EH (cell line): ENCODE results near the gene MATN4.

Experiments used
- DNase-seq: peaks from one replicate; pipeline ENCODE4 v3.0.0-alpha.2; 2015; ENCODE audit warnings: low read depth

MATN4 gene

DNA sequence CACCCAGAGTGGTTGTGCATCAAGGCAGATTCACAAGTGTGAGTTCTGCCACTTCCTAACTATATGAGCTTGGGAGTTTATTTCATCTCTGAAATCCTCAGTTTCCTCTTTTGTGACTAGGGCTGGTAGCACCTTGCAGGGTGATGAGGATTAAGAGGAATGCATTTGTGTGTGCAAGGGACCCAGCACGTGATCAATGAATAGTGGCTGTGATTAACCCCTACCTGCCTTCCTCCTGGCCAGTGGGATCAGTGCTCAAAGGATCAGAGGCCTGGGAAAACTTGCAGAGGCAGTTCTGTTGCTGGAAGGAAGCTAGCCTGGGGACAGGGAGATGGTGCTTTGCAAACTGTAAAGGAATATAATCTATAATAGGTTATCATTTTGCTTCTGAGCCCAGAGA lies 32.9 kb upstream of the MATN4 start:
- no peak for DNase-seq

DNA sequence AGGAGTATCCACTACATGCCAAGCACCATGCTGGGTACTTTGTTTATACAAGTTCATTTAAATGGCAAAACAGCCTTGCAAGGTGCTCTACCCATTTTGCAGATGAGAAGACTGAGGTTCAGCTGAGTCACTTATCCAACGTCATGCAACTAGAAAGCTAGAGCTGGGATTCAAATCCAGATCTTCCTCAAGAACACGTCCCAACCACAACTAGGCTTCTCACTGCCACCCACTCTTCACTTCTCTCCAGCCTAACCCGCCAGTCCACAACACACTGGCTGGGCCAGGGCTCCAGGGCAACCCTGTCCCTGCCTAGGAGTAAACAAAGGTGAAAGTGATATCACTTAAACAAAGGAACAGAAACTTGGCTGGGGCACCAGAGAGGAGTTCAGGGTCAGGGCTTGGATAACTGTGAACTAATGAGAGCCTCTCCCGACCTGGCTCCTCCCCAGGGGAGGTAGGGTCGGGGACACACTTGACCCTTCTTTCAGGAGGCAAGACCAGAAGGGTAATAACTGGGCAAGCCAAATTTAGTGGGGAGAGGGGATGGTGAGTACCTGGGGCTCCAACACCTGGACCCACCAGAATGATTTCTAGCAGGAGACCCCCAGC lies 32.2 kb upstream of the MATN4 start:
- DNase-seq = no peak

DNA sequence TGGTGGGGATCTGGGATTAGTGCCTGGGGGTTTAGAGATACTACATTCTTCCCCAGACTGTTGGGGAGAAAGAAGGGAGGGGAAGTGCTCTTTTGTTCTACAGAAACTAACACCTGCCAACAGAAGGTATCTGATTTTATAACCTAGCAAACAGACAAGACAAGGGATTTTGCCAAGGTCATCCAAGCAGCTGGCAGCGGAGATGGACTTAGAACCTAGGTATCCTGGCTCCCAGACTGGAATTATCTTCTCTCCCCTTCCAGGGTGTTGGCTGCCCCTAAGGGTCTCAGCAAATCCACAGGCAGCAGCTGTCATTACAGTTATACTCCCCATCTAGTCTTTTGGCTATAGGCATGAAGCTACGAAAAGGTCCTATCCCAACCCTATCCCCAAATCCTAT lies 31.7 kb upstream of the MATN4 start:
- no peak for DNase-seq

DNA sequence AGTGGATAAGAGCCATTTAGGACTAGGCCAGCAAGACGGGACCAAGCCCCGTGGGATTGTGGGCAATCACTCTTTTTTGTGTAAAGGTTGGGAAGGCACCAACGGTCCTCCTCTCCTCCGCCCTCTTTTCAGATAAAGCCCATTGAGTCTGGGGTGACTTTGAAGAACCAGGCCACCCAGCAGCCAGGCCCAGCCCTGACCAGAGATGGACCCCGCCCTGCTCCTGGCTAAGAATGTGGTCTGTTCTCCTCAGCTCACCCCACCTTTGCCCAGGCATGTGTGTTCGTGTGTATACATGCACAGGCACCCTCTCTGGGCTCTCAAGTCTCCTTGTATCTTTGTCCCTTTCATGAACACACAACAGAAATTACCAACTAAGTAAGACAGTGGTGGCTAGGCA lies 31.0 kb upstream of the MATN4 start:
- DNase-seq = no peak

DNA sequence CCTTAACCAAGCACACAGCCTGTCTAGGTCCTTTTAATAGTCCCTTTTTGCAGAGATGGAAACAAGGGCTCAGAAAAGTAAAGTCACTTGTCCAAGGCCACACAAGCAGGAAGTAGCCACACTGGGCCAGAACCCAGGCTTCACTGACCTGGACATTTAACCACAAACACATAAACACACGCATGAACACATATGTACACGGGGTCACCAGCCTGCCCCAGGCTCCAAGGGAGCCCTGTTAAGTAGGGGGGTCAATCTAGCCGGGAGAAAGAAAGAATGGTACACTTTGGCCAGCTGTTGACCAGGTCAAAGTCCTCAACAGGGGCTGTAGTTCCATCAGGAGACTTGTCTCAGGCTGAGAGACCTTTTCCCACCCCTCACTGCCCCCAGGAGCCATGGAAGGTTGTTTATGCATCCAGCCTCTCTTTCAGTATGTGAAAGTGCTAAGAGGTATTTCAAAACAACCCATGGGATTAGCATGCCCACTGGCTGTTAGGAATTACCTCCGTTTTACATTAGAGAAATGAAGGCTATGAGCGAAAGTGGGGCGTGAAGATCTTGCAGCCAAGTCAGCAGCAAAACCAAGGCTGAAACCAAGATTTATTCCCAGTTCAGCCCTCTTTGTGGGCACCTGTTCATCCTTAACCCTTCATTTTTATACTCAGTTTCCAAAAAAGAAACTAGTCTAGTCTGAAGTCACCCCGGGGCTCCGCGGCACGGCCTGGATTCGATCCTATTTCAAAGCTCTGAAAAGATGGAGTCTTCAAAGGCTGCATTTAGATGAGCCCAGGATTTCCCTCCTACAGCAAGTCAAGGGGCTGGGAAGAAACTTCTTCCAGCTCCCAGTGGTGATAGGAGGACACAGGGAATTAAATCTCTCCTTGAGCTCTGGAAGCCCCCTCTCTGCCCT lies 30.3 kb upstream of the MATN4 start:
- DNase-seq = no peak

DNA sequence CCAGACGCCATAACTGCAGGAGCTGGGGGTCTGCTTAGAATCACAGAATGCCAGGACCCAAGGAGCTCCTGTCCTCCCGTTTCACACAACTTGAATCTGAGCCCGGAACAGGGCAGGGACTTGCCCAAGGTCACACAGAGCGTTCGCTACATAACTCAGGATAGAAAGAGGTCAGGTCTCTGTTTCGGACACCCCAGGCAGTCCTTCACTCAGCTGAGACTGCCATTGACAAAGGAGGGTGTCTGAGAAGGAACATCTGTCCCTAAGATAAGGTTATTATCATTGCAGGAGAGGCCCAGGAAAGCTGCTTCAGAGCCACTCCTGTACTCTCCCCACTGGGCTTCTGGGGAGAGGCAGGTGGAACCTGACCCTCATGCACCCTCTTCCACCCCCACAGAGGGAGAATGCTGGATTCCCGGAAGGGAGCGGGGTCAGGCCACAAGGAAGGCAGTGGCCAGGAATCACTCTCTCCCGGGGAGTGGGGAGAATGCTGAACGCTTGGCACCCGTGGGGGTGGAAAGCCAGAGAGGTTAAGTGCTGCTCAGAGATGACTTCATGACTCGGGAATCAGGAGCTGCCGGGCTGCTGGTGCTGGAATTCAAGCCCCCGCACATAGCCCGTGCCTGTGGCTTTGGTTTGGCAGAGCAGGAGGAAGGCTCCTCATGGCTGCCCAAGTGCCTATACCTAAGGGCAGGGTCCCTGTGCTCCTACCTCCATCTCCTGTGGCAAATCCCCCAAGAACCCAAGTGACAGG lies 29.4 kb upstream of the MATN4 start:
- DNase-seq = peak; percentile 98

DNA sequence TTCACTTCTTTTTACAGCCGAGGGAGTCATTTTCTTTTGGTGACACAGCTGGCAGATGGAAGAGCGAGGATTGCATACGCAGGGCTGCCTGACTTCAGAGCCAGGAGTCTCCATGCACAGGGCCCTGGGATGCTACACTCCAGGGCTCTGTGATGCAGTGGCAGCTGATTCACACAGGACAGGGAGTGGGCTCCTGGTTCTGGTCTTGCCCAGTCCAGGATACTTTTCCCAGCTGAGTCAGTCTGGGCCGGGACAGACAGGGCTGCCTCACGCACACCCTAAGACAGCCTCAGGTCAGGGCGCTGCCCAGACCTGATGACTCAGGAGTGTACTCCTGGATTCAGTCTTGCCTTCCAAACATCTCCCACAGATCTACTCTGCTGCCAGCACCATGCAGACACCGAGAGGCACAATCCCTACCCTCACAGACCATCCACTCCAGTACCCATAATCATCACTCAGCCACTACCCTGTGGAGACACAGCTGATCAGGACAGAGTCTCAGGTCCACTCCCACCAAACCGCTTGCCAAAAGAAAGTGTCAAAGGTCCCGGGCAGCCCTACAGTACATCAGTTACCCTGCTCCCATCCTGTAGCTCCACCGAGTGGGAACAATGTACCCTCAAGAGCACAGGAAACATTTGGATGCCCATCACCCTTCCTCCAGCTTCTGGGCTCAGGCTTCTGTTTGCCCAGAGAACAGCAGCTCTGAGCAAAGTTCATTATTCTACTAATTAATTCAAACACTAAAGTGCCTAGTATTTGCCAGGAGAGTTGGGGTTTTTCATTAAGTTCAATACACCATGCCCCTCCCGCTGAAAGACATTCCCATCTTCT lies 28.6 kb upstream of the MATN4 start:
- peak; percentile 95 for DNase-seq

DNA sequence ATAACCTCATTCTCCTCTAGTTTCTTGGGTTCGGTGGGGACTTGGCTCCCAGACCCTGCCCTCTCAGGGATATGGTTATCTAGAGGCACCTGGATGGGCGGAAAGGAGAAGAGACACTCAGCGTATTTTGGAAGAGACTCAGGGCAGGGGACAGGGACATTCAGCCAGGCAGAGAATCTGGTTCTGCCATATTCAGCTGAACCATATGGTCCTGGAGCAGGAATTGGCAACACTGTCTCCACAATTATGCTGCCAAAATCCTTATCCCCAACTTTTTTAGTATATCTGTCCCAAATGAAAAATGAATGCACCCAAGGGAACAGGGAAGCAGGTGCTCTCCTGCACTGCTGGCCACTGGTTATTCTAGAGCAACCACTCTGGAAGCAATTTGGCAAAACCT lies 22.4 kb upstream of the MATN4 start:
- no peak for DNase-seq

DNA sequence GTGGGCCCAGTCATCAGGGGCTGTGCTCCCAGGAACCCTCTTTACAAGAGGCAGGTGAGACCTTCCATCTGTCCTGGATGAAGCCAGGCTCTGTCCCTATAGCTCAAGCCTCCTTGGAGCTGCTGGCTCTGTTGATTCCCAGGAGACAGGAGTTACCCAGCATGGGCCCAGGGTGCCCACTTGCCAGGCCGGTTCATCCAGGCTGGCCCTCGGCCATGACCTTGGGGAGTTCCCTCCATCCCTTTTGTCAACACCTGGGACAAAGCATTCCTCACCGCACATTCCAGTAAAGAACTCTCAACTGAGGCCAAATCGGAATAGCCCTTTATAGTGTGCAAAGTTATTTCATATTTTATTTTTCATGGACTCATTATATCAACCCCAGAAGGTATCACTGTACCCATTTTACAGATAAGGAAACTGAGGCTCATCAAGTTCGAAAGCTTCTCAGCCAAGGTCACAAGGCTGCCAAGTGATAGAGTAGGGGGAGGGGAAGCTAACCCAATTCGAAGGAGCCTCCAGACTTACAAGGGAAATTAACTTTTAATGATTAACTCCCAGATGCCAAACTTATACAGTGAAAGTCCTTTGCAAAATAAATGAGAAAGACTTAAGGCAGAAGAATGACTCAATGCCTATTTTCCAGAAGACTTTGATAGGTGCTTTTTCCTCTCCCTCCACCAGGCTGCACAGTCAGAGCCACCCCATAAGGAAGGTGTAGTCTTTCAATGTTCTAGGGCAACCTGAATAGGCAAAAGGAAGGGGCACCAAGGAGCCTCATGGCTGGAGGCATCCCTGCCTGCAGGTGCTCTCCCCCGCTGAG lies 21.6 kb upstream of the MATN4 start:
- no peak for DNase-seq

DNA sequence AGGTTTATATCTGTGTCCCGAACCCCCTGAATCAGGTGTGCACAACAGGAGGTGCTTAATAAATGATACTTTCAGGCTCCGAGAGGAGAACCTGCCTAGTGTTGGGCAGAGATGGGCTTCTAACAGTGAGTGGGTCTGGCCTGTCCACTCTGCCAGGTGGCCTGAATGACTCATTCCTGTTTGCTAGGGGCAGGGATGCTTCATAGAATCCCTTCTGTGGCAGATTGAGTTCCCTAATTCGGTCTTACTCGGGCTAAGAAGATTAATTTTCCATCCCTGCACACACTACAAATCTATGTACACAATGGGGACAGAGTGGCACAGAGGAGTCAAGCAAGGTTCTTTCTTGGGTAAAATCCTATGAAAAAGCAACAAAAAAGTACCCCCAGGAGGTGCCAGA lies 20.4 kb upstream of the MATN4 start:
- DNase-seq = no peak

DNA sequence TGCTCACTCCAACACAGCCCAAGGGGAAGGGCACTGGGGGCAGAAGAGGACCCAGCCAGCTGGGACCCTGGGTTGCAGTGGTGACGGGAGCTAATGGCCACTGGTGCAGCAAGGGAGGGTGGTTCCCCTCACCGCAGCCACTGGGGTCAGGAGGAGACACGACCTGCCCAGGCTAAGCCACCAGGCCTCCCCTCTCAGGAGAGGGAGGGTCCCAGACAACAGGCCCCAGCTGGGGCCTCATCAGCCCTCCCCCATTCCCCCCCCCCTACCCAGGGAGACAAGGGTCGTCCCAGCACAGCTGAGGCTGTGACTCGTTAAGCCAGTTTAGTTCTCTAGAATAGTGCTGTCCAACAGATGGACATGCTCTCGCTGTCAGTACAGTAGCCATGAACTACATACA lies 17.3 kb upstream of the MATN4 start:
- no peak for DNase-seq

DNA sequence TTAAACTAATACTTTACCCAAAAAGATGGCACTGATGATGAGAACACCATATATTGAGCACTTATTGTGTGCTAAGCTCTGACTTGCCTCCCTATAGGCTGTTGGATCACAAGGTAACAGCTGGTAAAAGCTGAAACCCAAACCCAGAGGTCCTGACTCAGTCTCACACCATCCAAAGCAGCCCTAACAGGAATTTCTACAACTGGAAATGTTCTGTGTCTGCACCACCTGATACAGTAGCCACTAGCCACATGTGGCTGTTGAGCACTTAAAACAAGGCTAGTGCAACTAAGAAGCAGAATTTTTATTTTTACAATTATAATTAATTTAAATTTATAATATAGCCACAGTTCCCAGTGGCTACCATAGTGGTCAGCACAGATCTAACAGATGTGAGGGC lies 15.6 kb upstream of the MATN4 start:
- peak; percentile 17 for DNase-seq

DNA sequence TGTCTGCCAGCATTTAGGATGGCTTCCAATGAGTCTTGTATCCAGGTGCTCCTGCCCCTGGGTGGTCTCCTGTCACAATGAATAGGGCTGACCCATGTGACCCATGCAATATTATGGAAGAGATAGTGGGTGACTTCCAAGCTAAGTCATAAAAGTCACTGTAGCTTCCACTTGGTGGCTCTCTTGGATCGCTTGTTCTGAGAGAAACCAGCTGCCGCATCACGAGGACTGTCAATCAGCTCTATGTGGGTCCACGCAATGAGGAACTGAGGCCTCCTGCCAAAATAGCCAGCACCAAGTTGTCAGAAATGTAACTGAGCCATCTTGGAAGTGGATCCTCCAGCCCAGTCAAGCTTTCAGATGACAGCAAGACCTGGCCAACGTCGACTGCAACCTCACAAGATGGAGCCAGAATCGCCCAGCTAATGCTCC lies 14.9 kb upstream of the MATN4 start:
- DNase-seq = peak; percentile 56

DNA sequence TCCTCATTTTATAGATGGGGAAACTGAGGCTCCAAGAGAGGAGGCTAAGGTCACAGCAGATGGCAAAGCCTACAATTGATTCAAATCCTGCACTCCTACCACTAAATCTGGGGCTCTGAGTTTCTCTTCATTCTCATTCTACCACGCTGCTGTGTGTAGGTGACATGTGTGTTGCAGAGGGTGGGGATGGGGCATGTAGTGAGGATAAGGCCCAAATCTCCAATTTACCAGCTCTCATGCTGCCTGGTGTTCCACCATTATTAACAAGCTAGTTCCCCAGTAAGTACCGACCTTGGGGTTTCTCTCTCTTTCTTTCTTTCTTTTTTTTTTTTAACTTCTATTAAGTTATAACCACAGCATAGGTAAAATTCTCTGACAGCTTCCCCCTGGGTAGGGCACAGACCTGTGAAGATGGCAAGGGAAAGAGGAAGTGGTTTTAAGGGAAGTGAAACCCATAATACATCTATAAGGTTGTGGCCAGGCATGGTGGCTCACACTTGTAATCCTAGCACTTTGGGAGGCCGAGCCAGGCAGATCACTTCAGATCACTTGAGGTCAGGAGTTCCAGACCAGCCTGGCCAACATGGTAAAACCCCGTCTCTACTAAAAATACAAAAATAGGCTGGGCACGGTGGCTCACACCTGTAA lies 13.0 kb upstream of the MATN4 start:
- DNase-seq = no peak

DNA sequence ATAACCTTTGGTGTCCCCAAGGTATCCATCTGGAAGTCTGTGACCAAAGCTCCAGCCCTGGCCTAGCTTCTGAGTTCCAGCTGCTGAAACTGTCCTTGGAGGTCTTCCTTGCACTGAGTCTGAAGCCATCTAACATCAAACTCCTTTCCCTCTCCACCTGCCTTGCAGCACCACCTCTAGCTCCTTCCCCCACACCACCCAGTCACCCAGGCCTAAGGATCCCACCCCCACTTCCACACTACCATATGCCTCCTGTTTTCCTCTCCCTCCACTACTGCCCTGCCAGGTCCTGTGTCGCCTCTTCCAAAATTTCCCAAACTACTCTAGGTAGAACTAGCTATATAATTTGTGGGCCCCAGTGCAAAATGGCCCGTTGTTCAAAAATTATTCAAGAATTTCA lies 10.8 kb upstream of the MATN4 start:
- no peak for DNase-seq

DNA sequence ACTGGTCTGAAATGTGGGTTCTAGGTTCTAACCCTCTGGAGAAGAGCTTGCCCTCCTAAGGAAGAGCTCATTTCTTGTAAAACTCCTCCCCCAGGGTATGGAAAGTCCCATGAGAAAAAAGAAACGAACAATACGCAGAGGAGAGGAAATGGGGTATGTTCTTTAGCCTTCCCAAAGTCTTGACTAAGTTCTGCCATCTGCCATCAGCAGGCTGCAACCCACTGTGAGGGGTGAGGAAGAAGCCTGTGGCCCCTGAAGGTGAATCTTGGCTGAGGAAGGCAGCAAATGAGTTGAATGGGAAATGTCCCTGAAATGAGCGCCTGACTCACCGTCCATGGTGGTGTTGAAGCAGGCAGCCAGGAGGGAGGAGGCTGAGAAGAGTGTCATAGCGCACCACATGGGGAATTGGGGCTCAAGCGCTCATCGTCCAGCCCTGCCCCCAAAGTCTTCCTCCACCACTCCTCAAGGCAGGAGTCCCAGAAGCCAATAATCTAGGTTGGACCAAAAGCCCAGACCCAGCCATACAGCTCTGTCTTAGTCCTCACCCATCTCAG lies 10.4 kb upstream of the MATN4 start:
- no peak for DNase-seq

DNA sequence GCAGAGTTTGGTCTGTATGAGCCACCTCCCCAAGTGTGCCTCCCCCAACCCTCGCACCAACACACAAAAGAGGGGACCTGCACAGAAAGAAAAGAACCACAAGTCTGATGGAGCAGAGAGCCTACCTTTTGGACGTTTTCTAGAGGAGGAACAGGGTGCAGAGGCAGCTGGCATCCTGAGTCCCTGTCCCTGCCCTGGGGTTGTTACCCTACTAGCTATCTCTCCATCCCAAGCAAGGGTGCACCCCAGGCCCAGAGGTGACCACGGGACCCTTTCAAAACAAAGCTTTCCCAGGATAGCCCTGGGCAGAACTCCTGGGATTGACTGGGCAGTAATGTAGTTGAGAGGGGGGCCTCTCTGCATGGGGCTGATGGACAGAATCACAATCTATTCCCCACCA lies 9.7 kb upstream of the MATN4 start:
- no peak for DNase-seq

DNA sequence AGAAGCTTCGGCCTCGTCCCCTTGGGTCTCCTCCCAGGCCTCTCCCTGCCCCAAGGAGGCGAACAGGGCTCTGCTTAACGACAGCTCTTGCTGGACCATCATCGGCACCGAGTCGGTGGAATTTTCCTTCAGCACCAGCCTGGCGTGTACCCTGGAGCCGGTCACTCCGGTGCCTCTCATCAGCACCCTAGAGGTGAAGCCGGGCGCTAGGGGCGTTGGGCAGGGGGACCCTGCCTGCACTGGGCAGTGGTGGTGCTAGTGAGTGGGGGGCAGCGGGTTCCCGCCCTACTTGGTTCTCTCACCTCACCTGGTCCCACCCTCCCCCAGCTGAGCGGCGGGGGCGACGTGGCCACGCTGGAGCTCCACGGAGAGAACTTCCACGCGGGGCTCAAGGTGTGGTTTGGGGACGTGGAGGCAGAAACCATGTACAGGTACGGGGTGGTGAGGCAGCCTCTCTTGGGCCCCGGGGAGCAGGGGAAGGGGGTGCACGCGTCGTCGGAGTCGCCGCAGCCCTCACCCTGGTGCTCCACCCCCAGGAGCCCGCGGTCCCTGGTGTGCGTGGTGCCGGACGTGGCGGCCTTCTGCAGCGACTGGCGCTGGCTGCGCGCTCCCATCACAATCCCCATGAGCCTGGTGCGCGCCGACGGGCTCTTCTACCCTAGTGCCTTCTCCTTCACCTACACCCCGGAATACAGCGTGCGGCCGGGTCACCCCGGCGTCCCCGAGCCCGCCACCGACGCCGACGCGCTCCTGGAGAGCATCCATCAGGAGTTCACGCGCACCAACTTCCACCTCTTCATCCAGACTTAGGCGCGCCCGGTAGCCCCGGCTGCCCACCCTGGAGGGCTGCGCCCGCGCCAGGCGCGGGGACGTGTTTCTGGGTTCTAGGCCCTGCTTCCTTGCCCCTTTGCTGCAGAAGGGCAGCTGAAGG lies 8.3 kb upstream of the MATN4 start:
- no peak for DNase-seq

DNA sequence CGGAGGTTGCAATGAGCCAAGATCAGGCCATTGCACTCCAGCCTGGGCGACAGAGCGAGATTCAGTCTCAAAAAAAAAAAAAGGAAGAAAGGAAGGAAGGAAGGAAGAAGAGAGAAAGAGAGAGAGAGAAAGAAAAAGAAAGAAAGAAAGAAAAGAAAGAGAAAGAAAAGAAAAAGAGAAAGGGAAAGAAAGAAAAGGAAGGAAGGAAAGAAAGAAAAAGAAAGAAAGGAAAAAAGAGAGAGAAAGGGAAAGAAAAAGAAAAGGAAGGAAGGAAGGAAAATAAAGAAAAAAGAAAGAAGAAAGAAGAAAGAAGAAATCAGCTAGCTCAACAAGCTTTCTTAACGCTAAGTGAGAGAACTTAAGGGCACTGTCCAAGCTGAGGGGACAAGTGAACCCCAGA lies 7.6 kb upstream of the MATN4 start:
- no peak for DNase-seq
